HepG2 (cell line): ENCODE measurements around the gene RPL6. TPM values are rescaled to one million over a fixed set of nuclear protein-coding genes. Genes with fewer than 3 reads are reported as not detected.

Experiments used
- BRD4 ChIP-seq: sonication (generic); formaldehyde crosslinking; IDR thresholded peaks from 2 replicates; pipeline ENCODE4 v1.4.0; 2020; ENCODE audit warnings: missing genetic modification reagents
- HHEX ChIP-seq: IDR thresholded peaks from 2 replicates; pipeline ENCODE4 v1.6.1; 2016; ENCODE audit warnings: control low read depth
- POLR2G ChIP-seq: fragments of 200-400 bp; formaldehyde crosslinking; IDR thresholded peaks from 2 replicates; pipeline ENCODE4 v1.6.1; 2018; ENCODE audit warnings: mild to moderate bottlenecking, low read depth, low read length, moderate library complexity
- RFX1 ChIP-seq: fragments of 450-650 bp; IDR thresholded peaks from 2 replicates; pipeline ENCODE4 v1.6.1; 2017
- THRA ChIP-seq: sonication (generic); formaldehyde crosslinking; IDR thresholded peaks from 2 replicates; pipeline ENCODE4 v1.4.0; 2020; ENCODE audit warnings: missing genetic modification reagents, borderline replicate concordance
- YY1 ChIP-seq: IDR thresholded peaks from 2 replicates; pipeline ENCODE4 v1.6.1; 2011; ENCODE audit warnings: low read length, low read depth, moderate library complexity, mild to moderate bottlenecking; ENCODE audit not compliant: insufficient read depth, insufficient replicate concordance
- ZBED4 ChIP-seq: sonication (generic); formaldehyde crosslinking; IDR thresholded peaks from 2 replicates; pipeline ENCODE4 v1.4.0; 2020; ENCODE audit warnings: missing genetic modification reagents, borderline replicate concordance
- ZBTB26 ChIP-seq: IDR thresholded peaks from 2 replicates; pipeline ENCODE4 v1.6.1; 2016; ENCODE audit warnings: missing compliant biosample characterization, missing genetic modification reagents, borderline replicate concordance
- ZNF33A ChIP-seq: sonication (generic); formaldehyde crosslinking; IDR thresholded peaks from 2 replicates; pipeline ENCODE4 v1.5.1; 2020; ENCODE audit warnings: missing genetic modification reagents, mild to moderate bottlenecking, moderate library complexity, borderline replicate concordance
- ZSCAN9 ChIP-seq: IDR thresholded peaks from 2 replicates; pipeline ENCODE4 v1.6.1; 2016; ENCODE audit warnings: borderline replicate concordance
- polyA plus RNA-seq, 8 experiments: library from polyadenylated mRNA; depleted of rRNA in 3 of 8; stranded (reverse) in 7 of 8; unstranded in 1 of 8; fragments of >200 nt; fragmentation: Illumina TruSeq in 4 of 8; extraction: Trizol in 4 of 8; gene quantifications; 2 replicates each; pipeline versions ENCODE4 v1.2.1 to v1.2.3, GENCODE V29; 2011 to 2016; ENCODE audit warnings: low read depth in 4 of 8, missing spikeins in 1 of 8, mixed read lengths in 1 of 8; ENCODE audit not compliant: insufficient read depth in 1 of 8
- total RNA-seq, 5 experiments: library from RNA; depleted of rRNA; stranded (reverse); fragments of >200 nt; fragmentation: Illumina TruSeq; extraction: Trizol; gene quantifications; 2 replicates each; pipeline ENCODE4 v1.2.3, GENCODE V29; 2016; ENCODE audit warnings: low read depth in 1 of 5
- TF ChIP-seq, protein P1 (sequence below): IDR thresholded peaks from 2 replicates; pipeline ENCODE4 v1.6.1; 2016; ENCODE audit warnings: low read depth, control low read depth

The RPL6 gene
- total and polyA plus RNA-seq, 2 of the 13 experiments (the other 11 are each of a cell fraction or from before 2014, with no cell fraction given): 1,551 to 1,719 TPM

DNA sequence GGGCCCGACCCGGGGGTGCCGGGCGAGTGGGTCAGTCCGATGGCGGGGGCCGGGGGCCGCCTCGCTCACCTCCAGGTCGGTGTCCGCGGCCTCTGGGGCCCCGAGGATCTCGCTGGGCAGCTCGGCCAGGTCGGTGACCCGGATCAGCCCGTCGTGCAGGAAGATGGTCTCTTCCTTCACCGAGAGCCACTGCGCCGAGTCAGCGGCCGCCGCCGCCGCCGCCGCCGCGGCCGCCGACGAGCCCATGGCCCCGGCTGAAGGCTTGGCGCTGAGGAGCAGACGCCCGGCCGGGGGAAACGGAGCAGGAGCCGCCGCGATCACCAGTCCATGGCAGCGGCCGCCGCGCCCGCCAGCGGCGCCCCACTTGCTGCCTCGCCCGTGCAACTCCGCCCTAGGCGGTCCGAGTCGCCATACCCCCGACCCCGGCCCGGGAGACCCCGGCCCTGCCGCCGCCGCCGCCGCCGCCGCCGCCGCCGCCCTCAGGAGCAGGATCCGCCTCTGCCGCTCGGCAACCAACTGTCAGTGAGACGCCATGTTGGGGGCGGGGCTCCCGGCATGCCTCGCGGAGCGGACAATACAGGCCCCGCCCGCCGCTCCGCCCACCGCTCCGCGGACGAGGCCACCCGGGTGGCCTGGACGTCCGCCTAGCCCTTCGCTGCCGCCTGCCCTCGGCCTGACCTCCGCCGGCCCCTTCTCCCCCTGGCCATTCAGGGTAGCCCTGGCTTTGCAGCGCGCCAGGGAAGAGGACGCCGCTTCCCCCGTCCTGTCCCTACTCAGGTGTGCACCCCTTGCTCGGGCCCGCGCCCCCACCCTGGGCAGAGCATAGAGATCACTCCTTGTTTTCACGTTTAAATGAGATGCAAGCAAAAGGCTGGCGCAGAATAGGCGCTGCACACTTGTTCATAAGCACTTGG lies 27.3 kb downstream of the RPL6 start, which contains the start of gene HECTD4 (continued):
- peak; percentile 55; the same call in 1 of the 2 replicates for TF ChIP-seq ZBTB26
- TF ChIP-seq, protein P1, sequence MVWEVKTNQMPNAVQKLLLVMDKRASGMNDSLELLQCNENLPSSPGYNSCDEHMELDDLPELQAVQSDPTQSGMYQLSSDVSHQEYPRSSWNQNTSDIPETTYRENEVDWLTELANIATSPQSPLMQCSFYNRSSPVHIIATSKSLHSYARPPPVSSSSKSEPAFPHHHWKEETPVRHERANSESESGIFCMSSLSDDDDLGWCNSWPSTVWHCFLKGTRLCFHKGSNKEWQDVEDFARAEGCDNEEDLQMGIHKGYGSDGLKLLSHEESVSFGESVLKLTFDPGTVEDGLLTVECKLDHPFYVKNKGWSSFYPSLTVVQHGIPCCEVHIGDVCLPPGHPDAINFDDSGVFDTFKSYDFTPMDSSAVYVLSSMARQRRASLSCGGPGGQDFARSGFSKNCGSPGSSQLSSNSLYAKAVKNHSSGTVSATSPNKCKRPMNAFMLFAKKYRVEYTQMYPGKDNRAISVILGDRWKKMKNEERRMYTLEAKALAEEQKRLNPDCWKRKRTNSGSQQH: no peak
- TF ChIP-seq BRD4: no peak; the same call in 1 of the 2 replicates
- no peak for TF ChIP-seq RFX1
- TF ChIP-seq THRA (CRISPR knock-in tag): peak; percentile 69; the same call in 1 of the 2 replicates
- TF ChIP-seq ZSCAN9 (CRISPR knock-in tag): no peak
- TF ChIP-seq YY1: peak; percentile 95
- TF ChIP-seq ZBED4 (CRISPR knock-in tag): no peak
- peak; percentile 88 for TF ChIP-seq POLR2G
- no peak for TF ChIP-seq HHEX (CRISPR knock-in tag)
- no peak for TF ChIP-seq ZNF33A (CRISPR knock-in tag)
